Endothelial cell (in vitro differentiated cells): ENCODE measurements around the gene DOK6. TPM values are rescaled to one million over a fixed set of nuclear protein-coding genes. Genes with fewer than 3 reads are reported as not detected.

Source experiments
- DNase-seq: peaks from one replicate; pipeline ENCODE4 v3.0.0; 2021; ENCODE audit warnings: low spot score
- H3K27ac Mint-ChIP-seq: one replicate; pipeline ENCODE4 v1.8.0; 2021; ENCODE audit warnings: mixed read lengths, inconsistent platforms; ENCODE audit not compliant: unreplicated experiment
- H3K27me3 Mint-ChIP-seq: one replicate; pipeline ENCODE4 v1.8.0; 2021; ENCODE audit warnings: mild to moderate bottlenecking, moderate library complexity, mixed read lengths, inconsistent platforms; ENCODE audit not compliant: unreplicated experiment
- H3K36me3 Mint-ChIP-seq: one replicate; pipeline ENCODE4 v1.8.0; 2021; ENCODE audit warnings: mild to moderate bottlenecking, low read depth, mixed read lengths, inconsistent platforms; ENCODE audit not compliant: unreplicated experiment
- H3K4me1 Mint-ChIP-seq: one replicate; pipeline ENCODE4 v1.8.0; 2021; ENCODE audit warnings: mild to moderate bottlenecking, mixed read lengths, inconsistent platforms; ENCODE audit not compliant: unreplicated experiment
- H3K4me3 Mint-ChIP-seq: one replicate; pipeline ENCODE4 v1.8.0; 2021; ENCODE audit warnings: mild to moderate bottlenecking, mixed read lengths, inconsistent platforms; ENCODE audit not compliant: unreplicated experiment
- H3K9me3 Mint-ChIP-seq: one replicate; pipeline ENCODE4 v1.8.0; 2021; ENCODE audit warnings: mixed read lengths, inconsistent platforms; ENCODE audit not compliant: unreplicated experiment
- total RNA-seq: library from RNA; stranded (reverse); fragmentation: NEBNext Ultra II Directional; extraction: Animal tissue kit (Norgen Biotek cat#: 25700); gene quantifications from one replicate; pipeline ENCODE4 v1.2.1, GENCODE V29; 2021; ENCODE audit not compliant: unreplicated experiment
- TF ChIP-seq, protein P1 (sequence below): fragments of 200-600 bp; sonication (generic); IDR thresholded peaks from one replicate; pipeline ENCODE4 v1.5.0; 2021; ENCODE audit warnings: antibody characterized with exemption; ENCODE audit not compliant: unreplicated experiment

The DOK6 gene
- total RNA-seq, 1 donor from 2014 or later = 2.2 TPM

DNA sequence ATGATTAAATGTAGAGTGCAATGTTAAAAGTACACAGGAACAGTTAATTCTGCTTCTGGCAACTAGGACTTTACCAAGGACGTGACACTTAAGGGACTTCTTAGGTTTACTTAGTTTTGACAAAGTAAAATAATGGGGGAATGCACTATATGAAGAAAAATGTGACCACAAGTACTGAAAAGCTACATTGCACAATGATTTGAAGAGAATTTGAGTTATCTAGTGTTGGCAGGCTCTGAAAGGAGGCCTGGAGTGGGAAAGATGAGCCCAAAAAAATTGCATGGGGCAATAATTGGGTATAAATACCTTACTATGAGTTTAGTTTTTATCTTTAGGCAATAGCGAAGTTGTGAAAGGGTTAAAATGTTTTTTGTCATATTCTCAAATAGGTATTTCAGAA is 173.7 kb downstream of the DOK6 start:
- TF ChIP-seq, protein P1, sequence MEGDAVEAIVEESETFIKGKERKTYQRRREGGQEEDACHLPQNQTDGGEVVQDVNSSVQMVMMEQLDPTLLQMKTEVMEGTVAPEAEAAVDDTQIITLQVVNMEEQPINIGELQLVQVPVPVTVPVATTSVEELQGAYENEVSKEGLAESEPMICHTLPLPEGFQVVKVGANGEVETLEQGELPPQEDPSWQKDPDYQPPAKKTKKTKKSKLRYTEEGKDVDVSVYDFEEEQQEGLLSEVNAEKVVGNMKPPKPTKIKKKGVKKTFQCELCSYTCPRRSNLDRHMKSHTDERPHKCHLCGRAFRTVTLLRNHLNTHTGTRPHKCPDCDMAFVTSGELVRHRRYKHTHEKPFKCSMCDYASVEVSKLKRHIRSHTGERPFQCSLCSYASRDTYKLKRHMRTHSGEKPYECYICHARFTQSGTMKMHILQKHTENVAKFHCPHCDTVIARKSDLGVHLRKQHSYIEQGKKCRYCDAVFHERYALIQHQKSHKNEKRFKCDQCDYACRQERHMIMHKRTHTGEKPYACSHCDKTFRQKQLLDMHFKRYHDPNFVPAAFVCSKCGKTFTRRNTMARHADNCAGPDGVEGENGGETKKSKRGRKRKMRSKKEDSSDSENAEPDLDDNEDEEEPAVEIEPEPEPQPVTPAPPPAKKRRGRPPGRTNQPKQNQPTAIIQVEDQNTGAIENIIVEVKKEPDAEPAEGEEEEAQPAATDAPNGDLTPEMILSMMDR = no peak
- no peak overlapping the region for H3K4me3 Mint-ChIP-seq
- H3K27me3 Mint-ChIP-seq = no peaks in the 10 kb centered on the region
- no peak for DNase-seq
- H3K36me3 Mint-ChIP-seq = no peaks in the 10 kb centered on the region
- no peaks in the 10 kb centered on the region for H3K9me3 Mint-ChIP-seq
- no peak overlapping the region for H3K27ac Mint-ChIP-seq
- H3K4me1 Mint-ChIP-seq = no peaks in the 10 kb centered on the region

DNA sequence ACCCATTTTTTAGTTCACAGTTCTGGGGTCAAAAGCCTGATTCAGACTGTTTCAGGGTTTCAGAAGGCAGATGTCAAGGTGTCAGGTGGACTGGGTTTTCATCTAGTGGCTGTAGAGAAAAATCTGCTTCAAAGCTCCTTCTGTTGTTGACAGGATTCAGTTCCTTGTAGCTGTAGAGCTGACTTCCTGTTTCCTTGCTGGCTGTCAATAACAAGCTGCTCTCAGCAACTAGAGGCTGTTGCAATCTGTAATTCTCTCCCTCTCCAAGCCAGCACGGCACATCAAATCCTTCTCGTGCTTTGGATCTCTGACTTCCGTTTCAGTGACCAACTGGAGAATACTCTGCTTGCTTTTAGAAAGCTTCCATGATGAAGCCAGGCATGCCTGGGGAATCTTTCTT is 179.4 kb downstream of the DOK6 start:
- TF ChIP-seq, protein P1 = no peak
- peak overlapping the region; percentile 81 for H3K27ac Mint-ChIP-seq
- peak; percentile 7 for DNase-seq
- no peaks in the 10 kb centered on the region for H3K9me3 Mint-ChIP-seq
- no peak overlapping the region for H3K4me3 Mint-ChIP-seq
- peaks cover 8% of the 10 kb centered on the region for H3K4me1 Mint-ChIP-seq
- H3K36me3 Mint-ChIP-seq = no peaks in the 10 kb centered on the region
- no peaks in the 10 kb centered on the region for H3K27me3 Mint-ChIP-seq

DNA sequence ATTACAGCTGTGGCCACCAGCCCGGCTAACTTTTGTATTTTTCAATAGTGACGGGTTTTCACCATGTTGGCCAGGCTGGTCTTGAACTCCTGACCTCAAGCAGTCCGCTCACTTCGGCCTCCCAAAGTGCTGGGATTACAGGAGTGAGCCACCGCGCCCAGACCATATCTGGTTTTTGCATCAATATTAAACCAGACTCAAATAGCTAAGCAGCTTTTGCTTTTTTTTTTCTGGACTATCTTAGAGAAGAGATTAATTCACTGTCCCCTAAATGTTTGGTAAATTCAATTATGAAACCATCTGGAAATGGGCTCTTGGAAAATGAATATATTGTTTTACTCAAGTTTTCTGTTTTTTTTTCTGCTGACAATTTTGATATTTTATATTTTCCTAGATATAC is 183.7 kb downstream of the DOK6 start:
- no peaks in the 10 kb centered on the region for H3K9me3 Mint-ChIP-seq
- H3K27me3 Mint-ChIP-seq = no peaks in the 10 kb centered on the region
- H3K4me1 Mint-ChIP-seq = peaks cover 8% of the 10 kb centered on the region
- TF ChIP-seq, protein P1 = no peak
- H3K4me3 Mint-ChIP-seq = no peak overlapping the region
- DNase-seq = no peak
- no peaks in the 10 kb centered on the region for H3K36me3 Mint-ChIP-seq
- H3K27ac Mint-ChIP-seq = no peak overlapping the region

DNA sequence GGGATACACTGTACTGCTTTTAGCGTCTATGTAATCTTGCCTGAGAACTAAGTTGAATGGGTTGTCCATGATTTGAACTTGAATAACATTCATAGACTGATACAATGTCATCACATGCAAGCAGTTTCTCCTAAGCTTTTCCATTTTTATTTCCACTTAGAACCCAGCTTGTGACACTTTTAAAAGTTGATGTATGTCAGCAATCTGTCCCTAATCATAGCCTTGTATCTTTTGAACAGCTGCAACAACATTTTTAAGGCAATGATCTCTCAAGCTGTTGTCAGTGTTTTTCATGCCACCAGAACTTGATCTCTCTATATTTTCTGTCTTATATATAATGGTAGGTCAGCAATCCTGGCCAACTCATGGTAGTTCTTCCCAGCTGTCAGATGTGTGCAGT is 185.0 kb downstream of the DOK6 start:
- no peaks in the 10 kb centered on the region for H3K4me1 Mint-ChIP-seq

DNA sequence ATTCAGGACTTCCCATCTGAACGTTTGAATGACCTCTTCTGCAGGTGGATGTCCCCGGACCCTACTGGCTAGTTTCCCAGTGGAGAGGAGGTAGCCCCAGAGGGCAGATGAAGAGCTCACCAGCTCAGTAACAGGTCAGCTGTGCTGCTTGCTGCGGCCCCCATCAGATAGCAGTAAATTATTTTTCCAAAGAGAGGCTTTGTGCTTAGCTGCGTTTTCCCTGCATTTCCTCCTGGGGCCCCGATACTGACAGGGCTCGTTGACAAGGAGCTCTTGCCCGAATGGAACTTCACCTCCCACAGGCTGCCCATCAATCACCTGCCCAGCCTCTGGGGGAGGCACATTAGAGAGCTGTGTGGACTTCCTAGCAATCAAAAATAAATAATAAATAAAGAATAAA is 185.8 kb downstream of the DOK6 start:
- Mint-ChIP-seq H3K9me3 (no peaks in the 10 kb centered on the region), H3K27ac (no peak overlapping the region), H3K36me3 (no peaks in the 10 kb centered on the region), H3K4me1 (no peaks in the 10 kb centered on the region), H3K4me3 (no peak overlapping the region), H3K27me3 (no peaks in the 10 kb centered on the region)
- DNase-seq = no peak
- TF ChIP-seq, protein P1 = no peak

More for the DNA sequence above, 185.0 kb downstream of the DOK6 start:
- Mint-ChIP-seq H3K36me3 (no peaks in the 10 kb centered on the region), H3K27me3 (no peaks in the 10 kb centered on the region), H3K4me3 (no peak overlapping the region), H3K27ac (no peak overlapping the region), H3K9me3 (no peaks in the 10 kb centered on the region)
- DNase-seq = no peak
- TF ChIP-seq, protein P1 = no peak
